NT2/D1 (cell line): Measurements from ENCODE around the gene PLCB1.

Experiments used
- YY1 ChIP-seq: IDR thresholded peaks from 2 replicates; pipeline ENCODE4 v1.6.1; 2011; ENCODE audit not compliant: insufficient read length, insufficient read depth
- ZNF274 ChIP-seq: IDR thresholded peaks from 2 replicates; pipeline ENCODE4 v1.6.1; 2011; ENCODE audit warnings: mild to moderate bottlenecking, low read depth, low read length

DNA sequence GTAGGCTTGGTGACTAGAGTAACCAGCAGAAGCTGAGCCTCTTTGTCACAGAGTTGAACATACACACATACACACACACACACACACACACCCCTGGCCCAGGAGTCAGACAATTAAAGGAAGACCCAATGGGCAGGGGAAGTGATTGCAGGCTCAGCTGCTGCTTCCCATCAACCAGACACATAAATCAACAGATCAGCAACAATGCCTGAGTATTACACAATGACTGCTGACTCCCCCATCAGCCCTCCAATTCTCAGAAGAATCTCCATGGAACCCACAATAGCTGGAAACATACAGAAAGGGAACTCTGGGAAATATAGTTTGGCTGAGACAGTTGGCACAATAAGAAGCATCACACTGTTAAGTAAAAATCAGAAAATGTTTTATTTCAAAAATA is 666.4 kb downstream of the PLCB1 start:
- no peak for TF ChIP-seq ZNF274
- no peak for TF ChIP-seq YY1
